HK-2 (cell line): ENCODE measurements around the gene TGFBR3.

ENCODE experiments used
- DNase-seq: peaks from one replicate; pipeline ENCODE4 v3.0.0-alpha.2; 2018; ENCODE audit not compliant: unreplicated experiment

TGFBR3 gene

DNA sequence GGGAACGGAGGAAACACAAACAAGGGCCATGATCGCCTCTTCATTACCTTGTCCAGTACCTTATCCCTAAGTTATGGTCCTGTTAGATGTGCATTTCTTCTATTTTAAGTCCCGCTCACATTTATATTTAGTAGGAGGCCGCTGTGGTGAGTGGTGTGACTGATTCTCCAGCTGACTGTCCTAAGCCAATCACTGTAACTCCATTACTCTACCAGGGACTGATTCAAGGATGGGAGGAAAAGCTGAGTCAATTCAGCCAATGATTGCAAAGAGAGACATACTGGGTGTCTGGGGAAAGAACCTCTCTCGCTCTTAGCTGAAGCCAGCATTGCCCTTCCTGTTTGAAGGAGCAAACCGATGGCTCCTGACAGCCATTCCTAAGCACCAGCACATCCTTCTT, 59.7 kb downstream of the TGFBR3 start:
- DNase-seq, result no peak

- no peak for DNase-seq
Observed at GRCh38 chr1:91821126-91821868, 64.7 kb downstream of the TGFBR3 start.

- DNase-seq, result no peak
Observed at GRCh38 chr1:91819038-91819788, 66.7 kb downstream of the TGFBR3 start.

DNA sequence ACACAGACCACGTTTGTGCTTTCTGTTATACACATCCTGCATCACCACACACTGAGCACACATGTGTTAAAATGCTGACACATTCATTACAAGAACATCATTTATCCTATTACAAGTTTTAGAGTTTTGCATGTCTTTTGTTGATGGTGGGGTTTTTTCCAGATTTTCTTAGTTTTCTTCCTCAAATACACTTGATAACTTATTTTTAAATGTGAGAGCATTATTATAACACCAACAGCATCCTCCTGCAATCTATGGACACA, 67.3 kb downstream of the TGFBR3 start:
- no peak for DNase-seq

- no peak for DNase-seq
Observed at GRCh38 chr1:91817211-91817905, 68.6 kb downstream of the TGFBR3 start.

DNA sequence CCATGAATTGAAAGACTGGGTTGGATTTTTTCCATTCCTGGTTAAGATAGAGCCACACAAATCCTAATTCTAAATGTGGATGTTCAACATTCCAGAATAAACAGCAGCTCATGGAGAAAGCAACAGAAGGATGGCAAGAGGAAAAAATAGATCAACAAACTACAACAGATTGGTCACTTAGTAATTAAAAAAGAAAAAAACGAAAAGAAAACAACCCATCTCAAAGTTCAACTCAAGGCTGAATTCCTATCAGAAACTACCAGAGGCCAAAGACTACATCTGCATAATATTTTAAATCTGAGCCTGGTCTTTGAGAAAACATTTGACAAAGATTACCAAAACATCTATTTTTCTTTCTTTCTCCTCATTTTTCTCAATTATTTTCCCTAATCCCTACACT, 69.9 kb downstream of the TGFBR3 start:
- DNase-seq, result no peak

DNA sequence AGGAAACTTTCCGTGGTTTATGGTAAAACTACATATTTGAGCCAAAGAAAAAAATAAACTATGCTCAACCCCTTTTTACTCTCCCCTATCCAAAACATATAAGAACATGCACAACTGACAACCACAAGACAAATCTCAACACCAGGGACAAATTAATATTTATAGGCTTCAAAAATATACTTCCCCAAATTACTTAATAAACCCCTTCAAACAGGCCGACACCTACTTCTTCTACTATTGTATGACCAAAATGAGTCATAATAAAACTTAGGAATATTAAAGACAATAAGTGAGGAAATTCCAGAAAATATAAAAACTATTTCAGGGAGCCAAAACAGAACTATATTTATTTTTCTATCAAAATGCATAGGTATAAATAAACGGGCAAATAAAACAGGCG, 71.5 kb downstream of the TGFBR3 start:
- no peak for DNase-seq

GRCh38 chr1:91813813-91814212, 72.1 kb downstream of the TGFBR3 start:
- no peak for DNase-seq

- no peak for DNase-seq
Observed at GRCh38 chr1:91811363-91812025, 74.5 kb downstream of the TGFBR3 start.

GRCh38 chr1:91809317-91809716, 76.6 kb downstream of the TGFBR3 start:
- DNase-seq, result no peak

DNA sequence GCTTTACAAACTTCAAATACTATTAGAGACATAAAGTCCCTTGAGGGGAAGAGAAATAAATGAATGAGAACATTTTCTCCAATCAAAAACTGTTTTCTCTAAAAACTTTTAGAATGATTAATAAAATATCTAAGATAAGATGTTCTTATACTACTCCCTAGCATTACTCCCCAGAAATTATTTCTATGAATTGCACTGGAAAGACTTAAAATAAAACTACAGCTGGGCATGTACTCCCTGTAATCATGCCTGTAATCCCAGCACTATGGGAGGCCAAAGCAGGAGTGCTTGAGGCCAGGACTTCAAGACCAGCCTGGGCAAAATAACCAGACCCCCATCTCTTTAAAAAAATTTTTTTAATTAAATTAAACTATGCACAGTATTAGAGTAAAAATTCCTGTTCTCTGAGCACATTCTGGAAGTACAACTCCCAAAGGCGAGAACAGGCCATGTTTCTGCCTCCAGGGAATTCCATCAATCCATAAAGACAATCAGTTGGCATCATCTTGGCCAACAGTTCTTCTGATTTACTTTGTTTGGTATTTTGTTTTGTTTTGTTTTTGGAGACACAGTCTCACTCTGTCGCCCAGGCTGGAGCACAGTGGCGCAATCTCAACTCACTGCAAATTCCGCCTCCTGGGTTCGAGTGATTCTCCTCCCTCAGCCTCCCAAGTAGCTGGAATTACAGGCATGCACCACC, 77.9 kb downstream of the TGFBR3 start:
- DNase-seq, result no peak

DNA sequence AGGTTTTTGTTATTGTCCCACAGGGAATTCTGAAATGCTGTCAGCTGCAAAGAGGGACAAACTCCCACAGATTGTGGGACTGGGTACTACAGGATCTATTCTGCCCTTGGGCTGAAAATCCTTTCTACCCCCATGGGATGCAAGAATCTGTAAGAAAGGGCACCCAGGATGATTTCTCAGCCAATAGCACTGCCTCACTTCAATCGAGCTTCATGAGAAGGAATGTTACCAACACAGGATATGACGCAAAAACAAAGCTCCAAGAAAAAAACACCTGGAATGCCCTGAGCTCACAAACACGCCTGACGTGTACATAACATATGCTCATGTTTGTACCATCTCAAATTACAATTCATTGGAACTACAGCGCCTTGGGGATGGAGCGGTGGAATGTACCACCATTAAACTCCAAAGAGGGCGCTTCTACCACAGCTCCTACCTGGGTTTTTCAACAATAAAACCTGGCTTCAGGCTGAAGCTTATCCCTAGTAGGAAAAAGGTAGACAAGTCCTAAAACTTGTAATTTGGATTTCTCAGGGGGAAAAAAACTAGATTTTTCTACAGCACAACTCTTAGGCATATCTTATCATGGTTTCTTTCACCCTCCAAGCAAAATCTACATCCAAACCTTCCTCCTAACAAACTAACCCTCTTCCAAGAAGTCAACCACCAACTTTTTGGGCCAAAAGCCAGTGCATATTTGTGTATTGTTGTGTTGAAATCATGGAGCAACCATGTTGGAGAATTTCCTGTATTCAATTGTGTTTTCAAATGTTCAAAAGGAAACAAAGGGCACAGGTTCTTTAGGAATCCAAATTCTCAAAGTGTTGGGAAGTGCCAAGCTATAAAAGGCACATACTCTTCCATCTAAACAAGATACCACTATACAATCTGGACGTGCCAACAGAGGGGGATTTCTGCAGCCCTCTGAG, 78.9 kb downstream of the TGFBR3 start:
- DNase-seq, result no peak

DNA sequence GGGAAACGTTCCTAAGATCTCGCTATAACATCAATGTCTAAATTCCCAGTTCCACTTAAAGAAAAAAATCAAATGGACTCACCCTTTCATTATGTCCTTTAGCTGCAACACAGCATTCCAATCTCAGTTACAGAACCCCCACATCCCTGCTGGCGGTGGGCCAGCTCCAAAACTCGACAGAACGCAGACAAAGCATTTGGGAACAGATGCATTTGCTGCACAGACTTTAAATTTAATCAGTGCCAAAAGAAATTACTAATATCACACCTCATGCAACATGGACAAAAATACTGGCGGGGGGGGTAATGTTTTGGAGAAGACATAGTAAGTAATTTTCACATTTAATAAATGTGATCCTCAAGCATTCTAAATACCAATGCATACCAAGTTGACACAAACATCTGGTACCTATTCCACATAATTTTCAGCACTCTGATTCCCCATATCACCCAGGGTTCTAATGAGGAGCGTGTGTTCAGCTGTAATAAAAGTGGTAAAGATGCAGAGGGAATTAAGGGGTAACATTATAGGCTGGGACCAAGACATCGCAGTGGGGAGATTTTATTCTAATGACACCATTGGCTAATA, 79.7 kb downstream of the TGFBR3 start:
- no peak for DNase-seq

- DNase-seq, result no peak
Observed at GRCh38 chr1:91805311-91805801, 80.6 kb downstream of the TGFBR3 start.

GRCh38 chr1:91804546-91805023, 81.4 kb downstream of the TGFBR3 start:
- peak; percentile 79 for DNase-seq

GRCh38 chr1:91803847-91804545, 82.0 kb downstream of the TGFBR3 start:
- no peak for DNase-seq

- DNase-seq, result no peak
Observed at GRCh38 chr1:91803123-91803522, 82.8 kb downstream of the TGFBR3 start.

DNA sequence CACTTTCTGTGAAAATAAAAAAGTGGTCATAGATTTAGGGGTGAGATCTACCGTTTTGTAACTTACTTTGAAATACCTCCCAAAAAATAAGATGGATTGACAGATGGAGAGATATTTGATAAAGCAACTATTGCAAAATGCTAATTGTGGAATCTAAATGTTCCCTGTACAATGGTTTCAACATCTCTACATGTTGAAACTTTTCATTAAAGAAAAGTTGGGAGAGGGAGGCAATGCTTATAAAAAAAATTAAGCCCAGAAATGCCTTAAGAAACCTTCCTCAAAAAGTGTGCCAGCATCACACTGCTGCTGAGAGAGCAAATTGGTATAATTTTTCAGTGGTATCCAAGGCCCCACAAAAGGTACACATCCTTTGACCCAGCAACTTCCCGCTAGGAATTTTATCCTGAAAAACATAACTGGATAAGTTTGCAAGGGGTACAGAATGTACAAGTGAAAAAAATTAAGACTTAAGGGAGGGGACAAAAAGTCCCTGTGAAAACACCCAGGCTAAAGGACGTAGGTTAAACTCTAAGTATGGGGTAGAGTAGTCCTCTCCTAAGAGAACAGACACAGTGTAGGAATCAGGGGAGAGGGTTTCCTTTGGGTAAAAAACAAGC, 84.3 kb downstream of the TGFBR3 start:
- no peak for DNase-seq

- no peak for DNase-seq
Observed at GRCh38 chr1:91799863-91800262, 86.1 kb downstream of the TGFBR3 start.
